Calu3 (cell line): ENCODE data around the gene MFSD6. TPM values are rescaled to one million over a fixed set of nuclear protein-coding genes. Genes with fewer than 3 reads are reported as not detected.

Experiments
- BruUV-seq: library from RNA; stranded (reverse); fragments of 400-500 nt; replicated peaks from 2 replicates; lab custom pipeline; 2021; lab: Mats Ljungman, UMichigan
- CTCF ChIA-PET: fragments of 300-600 bp; sonication (Branson Sonifier 250); formaldehyde crosslinking; loops from one replicate; lab custom pipeline; 2022; ENCODE audit warnings: antibody characterized with exemption; lab: Charles Lee
- DNase-seq: peaks from one replicate; pipeline ENCODE4 v3.0.0; 2022
- H3K27ac Mint-ChIP-seq: one replicate; pipeline ENCODE4 v1.8.0; 2022; ENCODE audit warnings: mixed read lengths; ENCODE audit not compliant: unreplicated experiment
- H3K27me3 Mint-ChIP-seq: one replicate; pipeline ENCODE4 v1.8.0; 2022; ENCODE audit warnings: mixed read lengths; ENCODE audit not compliant: unreplicated experiment
- H3K36me3 Mint-ChIP-seq: one replicate; pipeline ENCODE4 v1.8.0; 2022; ENCODE audit warnings: mild to moderate bottlenecking, moderate library complexity, mixed read lengths; ENCODE audit not compliant: insufficient read depth, unreplicated experiment
- H3K4me1 Mint-ChIP-seq: one replicate; pipeline ENCODE4 v1.8.0; 2022; ENCODE audit warnings: mild to moderate bottlenecking, low read depth, mixed read lengths; ENCODE audit not compliant: unreplicated experiment
- H3K4me3 Mint-ChIP-seq: one replicate; pipeline ENCODE4 v1.8.0; 2022; ENCODE audit warnings: mild to moderate bottlenecking, low read depth, moderate library complexity, mixed read lengths; ENCODE audit not compliant: unreplicated experiment
- H3K9me3 Mint-ChIP-seq: one replicate; pipeline ENCODE4 v1.8.0; 2022; ENCODE audit warnings: low read depth, mixed read lengths; ENCODE audit not compliant: unreplicated experiment
- intact Hi-C: fragments of 100-400 bp; cut with micrococcal nuclease; formaldehyde crosslinking; loops from one replicate; pipeline ENCODE4 v1.10.0; 2022; ENCODE audit not compliant: unreplicated experiment
- total RNA-seq: library from RNA; stranded (reverse); gene quantifications from 2 replicates; pipeline ENCODE4 v1.2.3, GENCODE V29; 2022
- TF ChIP-seq, protein P1 (sequence below): fragments of 200-600 bp; IDR thresholded peaks from one replicate; pipeline ENCODE4 v1.8.0; 2022; ENCODE audit warnings: antibody characterized with exemption; ENCODE audit not compliant: unreplicated experiment

MFSD6 gene
- total RNA-seq, 1 experiment from 2014 or later = 39.4 TPM

- no peak overlapping the region for H3K27ac Mint-ChIP-seq
Observed at GRCh38 chr2:190454795-190455194, 46.6 kb downstream of the MFSD6 start.

GRCh38 chr2:190455358-190456095 lies 47.4 kb downstream of the MFSD6 start:
- intact Hi-C loops = no loop called here
- BruUV-seq = no TSS peak
- Mint-ChIP-seq H3K4me1 (no peaks in the 10 kb centered on the region), H3K9me3 (no peaks in the 10 kb centered on the region), H3K27me3 (no peaks in the 10 kb centered on the region), H3K27ac (no peak overlapping the region), H3K36me3 (no peaks in the 10 kb centered on the region), H3K4me3 (no peak overlapping the region)
- CTCF ChIA-PET = interaction anchor here (0.7 kb wide), 1 partner anchor 1841 kb away, joined by 5 read pairs; no protein-coding TSS in a partner anchor
- TF ChIP-seq, protein P1, sequence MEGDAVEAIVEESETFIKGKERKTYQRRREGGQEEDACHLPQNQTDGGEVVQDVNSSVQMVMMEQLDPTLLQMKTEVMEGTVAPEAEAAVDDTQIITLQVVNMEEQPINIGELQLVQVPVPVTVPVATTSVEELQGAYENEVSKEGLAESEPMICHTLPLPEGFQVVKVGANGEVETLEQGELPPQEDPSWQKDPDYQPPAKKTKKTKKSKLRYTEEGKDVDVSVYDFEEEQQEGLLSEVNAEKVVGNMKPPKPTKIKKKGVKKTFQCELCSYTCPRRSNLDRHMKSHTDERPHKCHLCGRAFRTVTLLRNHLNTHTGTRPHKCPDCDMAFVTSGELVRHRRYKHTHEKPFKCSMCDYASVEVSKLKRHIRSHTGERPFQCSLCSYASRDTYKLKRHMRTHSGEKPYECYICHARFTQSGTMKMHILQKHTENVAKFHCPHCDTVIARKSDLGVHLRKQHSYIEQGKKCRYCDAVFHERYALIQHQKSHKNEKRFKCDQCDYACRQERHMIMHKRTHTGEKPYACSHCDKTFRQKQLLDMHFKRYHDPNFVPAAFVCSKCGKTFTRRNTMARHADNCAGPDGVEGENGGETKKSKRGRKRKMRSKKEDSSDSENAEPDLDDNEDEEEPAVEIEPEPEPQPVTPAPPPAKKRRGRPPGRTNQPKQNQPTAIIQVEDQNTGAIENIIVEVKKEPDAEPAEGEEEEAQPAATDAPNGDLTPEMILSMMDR = no peak
- no peak for DNase-seq

More at GRCh38 chr2:190454795-190455194, 46.6 kb downstream of the MFSD6 start:
- Mint-ChIP-seq H3K27me3 (no peaks in the 10 kb centered on the region), H3K4me1 (no peaks in the 10 kb centered on the region), H3K9me3 (no peaks in the 10 kb centered on the region), H3K4me3 (no peak overlapping the region), H3K36me3 (no peaks in the 10 kb centered on the region)
- BruUV-seq = no TSS peak
- TF ChIP-seq, protein P1 = no peak
- CTCF ChIA-PET = no interaction called here
- DNase-seq = no peak
- intact Hi-C loops = no loop called here

- Mint-ChIP-seq H3K4me3 (no peak overlapping the region), H3K9me3 (no peaks in the 10 kb centered on the region), H3K27me3 (no peaks in the 10 kb centered on the region), H3K4me1 (no peaks in the 10 kb centered on the region), H3K36me3 (no peaks in the 10 kb centered on the region), H3K27ac (no peak overlapping the region)
- TF ChIP-seq, protein P1 = no peak
- no TSS peak for BruUV-seq
- intact Hi-C loops = no loop called here
- no peak for DNase-seq
- CTCF ChIA-PET = interaction anchor here (0.5 kb wide), 1 partner anchor 340 kb away, joined by 6 read pairs; no protein-coding TSS in a partner anchor
Observed at GRCh38 chr2:190456833-190457232, 48.7 kb downstream of the MFSD6 start.

DNA sequence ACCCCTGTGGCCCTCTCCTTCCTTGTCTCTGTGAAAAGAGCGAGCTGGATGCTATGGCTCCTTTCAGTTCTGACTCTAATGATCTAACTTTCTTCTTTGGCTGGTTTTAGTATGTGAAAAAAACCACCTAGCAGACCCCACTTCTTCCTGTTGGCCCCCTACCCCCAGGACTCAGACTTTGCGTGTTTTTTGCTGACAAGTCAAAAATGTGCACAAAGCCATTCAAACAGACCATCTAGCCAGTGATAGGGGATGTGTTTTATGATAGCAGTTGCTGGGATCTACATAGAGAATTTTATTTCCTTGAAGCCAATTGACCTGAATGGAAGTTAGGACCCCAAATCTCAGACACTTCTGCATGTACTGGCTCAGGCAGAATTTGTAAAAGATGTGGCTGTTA lies 49.1 kb downstream of the MFSD6 start:
- TF ChIP-seq, protein P1 = no peak
- Mint-ChIP-seq H3K9me3 (no peaks in the 10 kb centered on the region), H3K4me1 (no peaks in the 10 kb centered on the region), H3K36me3 (no peaks in the 10 kb centered on the region), H3K4me3 (no peak overlapping the region), H3K27ac (no peak overlapping the region), H3K27me3 (no peaks in the 10 kb centered on the region)
- intact Hi-C loops = no loop called here
- BruUV-seq = no TSS peak
- CTCF ChIA-PET = interaction anchor here (0.5 kb wide), 1 partner anchor 340 kb away, joined by 6 read pairs; no protein-coding TSS in a partner anchor
- DNase-seq = no peak
